Islet precursor cell (in vitro differentiated cells): ENCODE data around the gene PARD6B.
A peak's percentile ranks its signal among the peaks of the same experiment; 100 is the strongest.
"Not testable (repeated sequence)": the region's sequence is repeated elsewhere in the genome, so short reads cannot be mapped to it uniquely, and the experiment has no call there.

Source experiments
- DNase-seq: peaks from one replicate; pipeline ENCODE4 v3.0.0-alpha.2; 2018

PARD6B gene

GRCh38 chr20:50704514-50704913 is 26.9 kb upstream of the PARD6B start:
- no peak for DNase-seq

GRCh38 chr20:50704971-50705370 is 26.4 kb upstream of the PARD6B start:
- DNase-seq: no peak

GRCh38 chr20:50708845-50709635 is 22.3 kb upstream of the PARD6B start:
- no peak for DNase-seq

- DNase-seq: no peak
These were observed 21.8 kb upstream of the PARD6B start for GRCh38 chr20:50709636-50709973.

- DNase-seq: no peak
These were observed 20.8 kb upstream of the PARD6B start for GRCh38 chr20:50710492-50711063.

GRCh38 chr20:50711113-50711825 is 20.1 kb upstream of the PARD6B start:
- DNase-seq: no peak

- no peak for DNase-seq
These were observed 18.4 kb upstream of the PARD6B start for GRCh38 chr20:50712771-50713656.

GRCh38 chr20:50713657-50714101 is 17.7 kb upstream of the PARD6B start:
- DNase-seq: no peak

- DNase-seq: not testable (repeated sequence)
These were observed 17.0 kb upstream of the PARD6B start for GRCh38 chr20:50714426-50714825.

- DNase-seq: peak; percentile 74
These were observed 15.7 kb upstream of the PARD6B start for GRCh38 chr20:50715694-50716093.

- DNase-seq: no peak
These were observed 14.9 kb upstream of the PARD6B start for GRCh38 chr20:50716518-50716917.

- DNase-seq: no peak
These were observed 14.1 kb upstream of the PARD6B start for GRCh38 chr20:50717312-50717711.

GRCh38 chr20:50717974-50718761 is 13.2 kb upstream of the PARD6B start:
- no peak for DNase-seq

- no peak for DNase-seq
These were observed 12.1 kb upstream of the PARD6B start for GRCh38 chr20:50719328-50719727.

- DNase-seq: no peak
These were observed 11.4 kb upstream of the PARD6B start for GRCh38 chr20:50720026-50720425.

GRCh38 chr20:50720582-50720981 is 10.8 kb upstream of the PARD6B start:
- DNase-seq: no peak

- no peak for DNase-seq
These were observed 9.5 kb upstream of the PARD6B start for GRCh38 chr20:50721881-50722281.

- no peak for DNase-seq
These were observed 8.8 kb upstream of the PARD6B start for GRCh38 chr20:50722424-50723155.

GRCh38 chr20:50723672-50724071 is 7.7 kb upstream of the PARD6B start:
- DNase-seq: no peak

GRCh38 chr20:50724112-50724725 is 7.2 kb upstream of the PARD6B start:
- DNase-seq: no peak
